ENCODE results near the gene IL2RG.

The IL2RG gene

GRCh38 chrX:71111141-71111843, at the start of gene IL2RG:
Gene IL2RG, minus strand, starts transcription at chrX:71111577. Its CDS starts 38 bp downstream, at chrX:71111539.
- no peak for DNase-seq (ENCODE audit: low read depth, low spot score)

GRCh38 chrX:71160475-71160874, 49.1 kb upstream of the IL2RG start:
- no peak for DNase-seq (ENCODE audit: low read depth, low spot score)

GRCh38 chrX:71159335-71159734, 48.0 kb upstream of the IL2RG start:
- no peak for DNase-seq (ENCODE audit: low read depth, low spot score)

GRCh38 chrX:71158603-71159002, 47.2 kb upstream of the IL2RG start:
- DNase-seq (ENCODE audit: low read depth, low spot score), result no peak

GRCh38 chrX:71154641-71155040, 43.3 kb upstream of the IL2RG start:
- DNase-seq (ENCODE audit: low read depth, low spot score), result no peak

GRCh38 chrX:71154196-71154595, 42.8 kb upstream of the IL2RG start:
- no peak for DNase-seq (ENCODE audit: low read depth, low spot score)

DNA sequence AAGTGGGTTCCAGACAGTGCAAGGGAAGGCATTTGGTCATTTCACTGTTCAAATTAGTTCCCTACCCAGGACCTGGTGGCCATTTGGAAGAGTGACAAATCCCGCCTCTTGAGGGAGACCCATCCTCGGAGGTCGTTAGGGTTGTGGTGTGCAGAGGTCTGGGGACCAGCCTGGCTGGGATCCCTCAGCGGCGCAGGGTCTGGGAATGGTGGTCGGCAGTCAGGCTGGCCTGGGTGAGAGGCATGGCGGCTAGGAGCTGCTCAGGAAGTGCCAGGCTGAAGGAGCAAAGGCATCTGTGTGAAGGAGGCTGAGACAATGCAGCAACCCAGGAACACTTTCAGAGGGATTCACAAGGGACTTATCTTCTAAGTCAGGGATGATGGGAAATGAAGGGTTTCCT, 40.0 kb upstream of the IL2RG start:
- no peak for DNase-seq (ENCODE audit: low read depth, low spot score)

DNA sequence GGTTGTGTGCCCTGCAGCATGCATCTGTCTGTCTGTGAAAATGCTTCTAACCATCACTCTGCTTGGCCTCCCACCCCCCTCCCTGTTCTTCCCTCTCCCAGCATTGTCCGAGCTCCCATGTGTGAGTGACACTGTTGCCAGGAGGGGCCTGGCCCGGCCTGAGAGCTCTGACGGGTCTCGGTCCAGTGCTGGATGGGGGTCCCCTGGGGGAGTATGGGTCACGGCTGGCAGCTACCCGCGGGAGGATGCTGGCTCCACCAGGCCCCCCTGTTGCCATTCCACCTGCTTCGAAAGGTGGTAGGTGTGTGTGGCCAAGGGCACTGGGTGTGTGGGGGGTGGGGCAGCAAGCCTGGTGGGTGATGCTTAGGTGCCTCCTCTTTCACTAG, 36.9 kb upstream of the IL2RG start:
- DNase-seq (ENCODE audit: low read depth, low spot score), result no peak

GRCh38 chrX:71147496-71148277, 36.3 kb upstream of the IL2RG start:
- DNase-seq (ENCODE audit: low read depth, low spot score), result no peak

- no peak for DNase-seq (ENCODE audit: low read depth, low spot score)
These were observed 33.3 kb upstream of the IL2RG start, which contains the start of gene NLGN3 for GRCh38 chrX:71144651-71145050. Gene NLGN3, plus strand, starts transcription at chrX:71144841. Its CDS starts 2,909 bp downstream, at chrX:71147750.

DNA sequence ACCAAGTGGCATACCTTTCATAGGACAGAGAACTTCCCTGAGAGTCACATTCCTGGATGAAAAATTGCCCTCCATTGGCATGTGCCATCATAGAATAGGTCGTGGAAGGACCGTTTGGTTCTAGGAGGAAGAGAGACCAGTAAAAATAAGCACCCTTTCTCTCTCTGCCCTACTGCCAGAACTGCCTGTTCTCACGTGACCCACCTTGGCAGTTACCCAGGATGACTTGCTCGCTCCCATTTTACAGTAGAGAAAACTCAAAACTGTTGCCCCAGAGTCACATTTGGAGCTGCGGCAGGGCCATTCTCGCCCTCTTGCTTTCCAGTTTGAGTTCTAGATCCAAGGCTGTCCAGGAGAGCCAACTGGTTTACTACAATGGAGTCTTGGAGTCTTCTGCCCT, 32.1 kb upstream of the IL2RG start:
- DNase-seq (ENCODE audit: low read depth, low spot score), result no peak

DNA sequence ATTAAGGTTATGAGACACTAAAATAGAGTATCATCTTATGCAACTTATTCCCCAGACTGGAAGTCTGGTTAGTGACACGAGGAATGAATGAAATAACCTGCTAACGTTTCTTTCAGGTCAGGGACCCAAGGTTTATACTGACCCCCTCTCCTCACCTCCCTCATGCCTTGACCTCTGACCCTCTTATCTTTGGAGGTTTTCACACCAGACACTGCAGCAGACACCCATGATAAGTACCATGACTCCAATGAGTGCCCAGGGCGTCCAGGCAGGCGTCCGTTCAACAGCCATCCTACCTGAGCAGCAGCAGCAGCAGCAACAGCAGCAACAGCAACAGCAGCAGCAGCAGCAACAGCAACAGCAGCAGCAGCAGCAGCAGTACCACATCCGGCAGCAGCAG, 29.1 kb upstream of the IL2RG start:
- no peak for DNase-seq (ENCODE audit: low read depth, low spot score)

DNA sequence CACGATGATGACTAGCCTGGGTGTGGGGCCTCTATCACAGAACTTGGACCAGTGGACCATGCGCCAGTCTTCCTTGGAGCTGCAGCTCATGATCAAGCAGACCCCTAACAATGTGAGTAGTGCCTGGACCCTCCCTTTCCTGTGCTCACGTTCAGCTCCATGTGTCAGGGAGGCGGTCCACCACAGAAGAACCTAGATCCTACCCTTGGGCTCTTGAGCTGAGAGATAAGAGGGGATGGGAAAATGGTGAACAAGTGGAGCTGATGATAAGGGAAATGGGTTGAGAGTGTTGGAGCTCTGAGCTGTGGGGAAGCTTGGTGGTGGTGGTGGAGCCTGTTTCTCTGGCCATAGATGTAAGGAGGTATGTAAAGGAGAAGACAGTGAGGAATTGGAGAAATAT, 20.1 kb upstream of the IL2RG start:
- DNase-seq (ENCODE audit: low read depth, low spot score), result no peak

DNA sequence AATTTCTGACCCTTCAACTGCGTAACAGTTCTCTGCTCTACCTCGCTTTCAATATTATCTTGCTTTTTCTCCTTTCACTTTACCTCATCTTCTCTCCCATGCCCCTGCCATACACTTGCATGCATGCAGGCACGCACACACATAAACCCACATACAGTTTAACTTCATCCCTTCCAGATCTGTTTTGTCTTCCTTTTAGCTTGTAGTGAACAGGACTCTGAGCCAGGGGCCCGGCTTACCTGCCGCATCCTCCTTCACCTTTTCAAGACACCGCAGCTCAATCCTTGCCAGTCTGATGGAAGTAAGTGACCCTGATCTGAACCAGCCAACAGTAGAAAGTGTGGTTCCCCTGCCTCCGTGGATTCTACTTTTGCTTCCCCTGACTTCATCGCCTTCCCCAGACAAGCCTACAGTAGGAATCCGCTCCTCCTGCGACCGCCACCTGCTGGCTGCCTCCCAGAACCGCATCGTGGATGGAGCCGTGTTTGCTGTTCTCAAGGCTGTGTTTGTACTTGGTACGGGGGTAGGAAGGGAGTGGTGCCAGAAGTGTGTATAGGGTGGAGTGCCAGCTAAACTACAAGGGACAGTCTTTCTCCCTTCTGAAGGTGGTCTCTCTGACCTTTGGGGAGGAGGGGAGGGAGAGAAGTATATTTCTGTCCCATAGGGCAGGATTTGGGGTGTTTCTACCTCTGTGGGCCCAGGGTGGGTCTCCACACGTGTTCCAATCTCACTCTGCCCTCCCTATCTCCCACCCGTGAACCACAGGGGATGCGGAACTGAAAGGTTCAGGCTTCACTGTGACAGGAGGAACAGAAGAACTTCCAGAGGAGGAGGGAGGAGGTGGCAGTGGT, 17.8 kb upstream of the IL2RG start:
- DNase-seq (ENCODE audit: low read depth, low spot score), result peak; percentile 17

DNA sequence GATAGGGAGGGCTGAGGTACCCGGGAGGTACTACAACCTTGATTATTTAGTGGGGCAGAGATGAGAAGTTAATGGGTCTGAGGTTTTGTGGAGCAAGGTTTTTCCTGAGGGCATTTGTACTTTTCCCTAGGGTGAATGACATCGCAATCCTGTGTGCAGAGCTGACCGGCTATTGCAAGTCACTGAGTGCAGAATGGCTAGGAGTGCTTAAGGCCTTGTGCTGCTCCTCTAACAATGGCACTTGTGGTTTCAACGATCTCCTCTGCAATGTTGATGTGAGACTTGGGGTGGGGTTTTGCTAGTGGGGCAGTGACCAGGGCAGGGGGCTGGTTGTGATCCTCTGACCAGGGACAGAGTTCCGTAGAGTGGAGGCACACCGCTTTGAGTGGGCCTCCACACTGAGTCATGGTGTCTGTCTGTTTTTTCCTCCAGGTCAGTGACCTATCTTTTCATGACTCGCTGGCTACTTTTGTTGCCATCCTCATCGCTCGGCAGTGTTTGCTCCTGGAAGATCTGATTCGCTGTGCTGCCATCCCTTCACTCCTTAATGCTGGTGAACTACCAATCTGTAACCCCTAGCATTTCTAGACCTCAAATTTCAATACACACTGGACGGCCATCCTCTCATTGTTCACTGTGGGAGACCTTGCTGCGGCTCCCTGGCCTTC, 16.9 kb upstream of the IL2RG start:
- no peak for DNase-seq (ENCODE audit: low read depth, low spot score)

DNA sequence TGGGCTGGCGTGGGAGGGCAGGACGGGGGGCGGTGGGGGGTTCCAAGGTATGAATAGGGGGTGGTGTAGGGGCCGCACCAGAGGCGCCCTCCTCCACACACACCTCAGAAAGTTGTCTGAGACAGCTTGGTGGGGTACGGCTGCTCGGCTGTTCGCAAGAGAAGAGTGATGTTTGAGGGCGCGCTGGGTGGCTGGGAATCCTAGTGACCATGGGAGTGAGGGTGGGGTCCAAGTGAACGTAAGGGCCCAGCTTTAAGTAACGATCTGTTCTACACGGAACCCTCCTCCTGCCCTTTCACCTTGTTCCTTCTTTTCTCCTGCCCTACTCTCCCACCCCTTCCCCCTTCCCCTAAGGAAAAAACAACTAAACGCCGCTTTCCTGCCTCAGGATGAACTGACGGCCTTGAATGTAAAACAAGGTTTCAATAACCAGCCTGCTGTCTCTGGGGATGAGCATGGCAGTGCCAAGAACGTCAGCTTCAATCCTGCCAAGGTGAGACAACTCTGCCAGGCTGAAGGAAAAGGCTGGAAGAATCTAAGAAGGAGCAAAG, 7.7 kb upstream of the IL2RG start:
- DNase-seq (ENCODE audit: low read depth, low spot score), result no peak

GRCh38 chrX:71118032-71118984, 6.9 kb upstream of the IL2RG start, which contains the start of gene MED12:
Gene MED12, plus strand, starts transcription at chrX:71118596. Its CDS starts 159 bp downstream, at chrX:71118755.
- peak; percentile 63 for DNase-seq (ENCODE audit: low read depth, low spot score)

- DNase-seq (ENCODE audit: low read depth, low spot score), result no peak
These were observed 6.0 kb upstream of the IL2RG start for GRCh38 chrX:71117358-71117757.

DNA sequence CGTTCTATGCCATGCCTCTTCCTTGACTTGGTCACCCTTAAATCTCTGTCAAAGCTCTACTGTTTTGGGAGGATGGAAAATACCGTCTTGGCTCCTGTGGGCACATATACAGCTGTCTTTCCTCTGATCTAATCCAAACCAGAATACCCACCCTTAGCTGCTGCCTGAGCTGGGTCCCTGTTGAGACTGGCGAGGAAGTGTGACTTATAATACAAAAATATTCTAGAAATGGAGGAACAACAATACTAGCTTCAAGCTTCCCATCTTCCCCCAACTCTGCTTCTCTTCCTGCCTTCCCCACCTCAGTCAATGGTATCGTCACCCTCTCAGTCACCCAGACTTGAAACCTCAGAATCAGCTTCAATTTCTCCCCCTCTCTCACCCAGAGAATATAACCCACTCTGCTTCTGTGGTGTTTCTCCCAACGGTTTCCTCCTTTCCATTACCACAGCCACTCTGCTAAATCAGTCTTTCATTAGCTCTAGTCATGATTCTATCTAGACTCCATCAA, 599 bp upstream of the IL2RG start:
- DNase-seq (ENCODE audit: low read depth, low spot score), result no peak

- no peak for DNase-seq (ENCODE audit: low read depth, low spot score)
These were observed 2.3 kb downstream of the IL2RG start for GRCh38 chrX:71109051-71109450.

All from brain pericyte (primary cell).